GM19438 (cell line): ENCODE data around the gene DOK7.

Experiments used
- ATAC-seq: cut with Tn5 transposase; IDR thresholded peaks from one replicate; pipeline ENCODE4 v1.9.1; 2021; ENCODE audit warnings: low read depth; ENCODE audit not compliant: unreplicated experiment

The DOK7 gene

DNA sequence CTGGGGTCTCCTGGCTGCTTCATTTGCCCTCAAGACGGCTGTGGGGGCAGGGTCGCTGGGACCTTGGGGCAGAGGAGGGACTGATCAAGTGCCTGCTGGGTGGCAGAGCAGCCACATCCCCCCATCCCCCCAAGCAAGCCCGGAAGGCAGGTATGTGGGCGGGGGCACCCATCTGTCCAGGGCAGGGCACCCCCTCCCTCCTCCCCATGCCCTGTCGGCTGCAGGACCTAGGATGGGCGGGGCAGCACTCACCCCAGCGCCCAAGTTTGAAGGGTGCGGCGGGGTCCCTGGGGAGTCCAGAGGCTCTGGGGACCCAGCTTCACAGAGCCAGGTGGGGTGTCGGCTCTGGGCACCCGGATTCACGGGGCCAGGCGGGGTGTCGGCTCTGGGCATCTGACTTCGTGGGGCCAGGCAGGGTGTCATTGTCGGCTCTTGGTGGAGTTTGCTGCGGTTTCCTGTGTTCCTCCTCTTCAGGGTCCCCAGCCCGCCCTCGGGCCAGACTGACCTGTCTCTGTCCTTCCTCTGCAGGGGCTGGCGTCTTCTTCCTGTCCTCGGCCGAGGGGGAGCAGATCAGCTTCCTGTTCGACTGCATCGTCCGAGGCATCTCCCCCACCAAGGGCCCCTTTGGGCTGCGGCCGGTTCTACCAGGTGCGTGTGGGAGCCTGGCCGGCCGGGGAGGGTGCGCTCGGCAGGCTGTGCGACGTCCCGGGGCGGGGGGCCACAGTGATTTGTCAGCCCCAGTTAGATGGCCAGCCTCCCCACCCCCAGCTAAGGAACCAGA, 22.1 kb downstream of the DOK7 start:
- ATAC-seq = no peak

DNA sequence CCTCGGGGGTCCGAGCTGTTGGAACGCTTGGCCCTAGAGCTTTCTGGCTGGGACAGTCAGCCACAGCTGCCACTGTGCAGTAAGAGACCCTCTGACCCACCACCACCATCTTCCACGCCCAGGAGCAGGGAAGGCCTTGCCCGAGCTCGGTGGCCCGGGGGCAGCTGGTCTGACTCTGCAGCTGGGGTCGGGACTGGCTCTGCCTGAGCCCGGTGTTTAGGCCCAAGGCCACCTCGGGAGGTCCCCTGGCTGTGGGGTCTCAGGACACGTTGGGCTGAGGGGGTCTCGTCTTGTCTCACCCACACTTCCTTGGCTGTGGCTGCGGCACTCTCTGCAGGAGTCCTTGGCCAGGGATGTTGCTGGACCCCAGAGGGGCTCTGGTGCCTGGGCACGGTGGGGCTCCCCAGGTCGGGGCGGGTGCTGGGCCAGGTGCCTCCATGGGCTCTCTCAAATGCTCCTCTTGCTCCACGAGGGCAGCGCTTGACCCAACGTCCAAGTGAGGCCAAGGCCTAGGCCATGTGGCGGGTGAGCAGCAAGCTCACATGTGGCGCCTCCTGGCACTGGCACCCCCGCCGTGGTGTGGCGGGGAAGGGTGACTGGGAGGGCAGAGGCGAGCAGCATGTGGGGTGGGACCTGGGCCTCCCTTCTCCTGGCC, 22.9 kb downstream of the DOK7 start:
- ATAC-seq = no peak

DNA sequence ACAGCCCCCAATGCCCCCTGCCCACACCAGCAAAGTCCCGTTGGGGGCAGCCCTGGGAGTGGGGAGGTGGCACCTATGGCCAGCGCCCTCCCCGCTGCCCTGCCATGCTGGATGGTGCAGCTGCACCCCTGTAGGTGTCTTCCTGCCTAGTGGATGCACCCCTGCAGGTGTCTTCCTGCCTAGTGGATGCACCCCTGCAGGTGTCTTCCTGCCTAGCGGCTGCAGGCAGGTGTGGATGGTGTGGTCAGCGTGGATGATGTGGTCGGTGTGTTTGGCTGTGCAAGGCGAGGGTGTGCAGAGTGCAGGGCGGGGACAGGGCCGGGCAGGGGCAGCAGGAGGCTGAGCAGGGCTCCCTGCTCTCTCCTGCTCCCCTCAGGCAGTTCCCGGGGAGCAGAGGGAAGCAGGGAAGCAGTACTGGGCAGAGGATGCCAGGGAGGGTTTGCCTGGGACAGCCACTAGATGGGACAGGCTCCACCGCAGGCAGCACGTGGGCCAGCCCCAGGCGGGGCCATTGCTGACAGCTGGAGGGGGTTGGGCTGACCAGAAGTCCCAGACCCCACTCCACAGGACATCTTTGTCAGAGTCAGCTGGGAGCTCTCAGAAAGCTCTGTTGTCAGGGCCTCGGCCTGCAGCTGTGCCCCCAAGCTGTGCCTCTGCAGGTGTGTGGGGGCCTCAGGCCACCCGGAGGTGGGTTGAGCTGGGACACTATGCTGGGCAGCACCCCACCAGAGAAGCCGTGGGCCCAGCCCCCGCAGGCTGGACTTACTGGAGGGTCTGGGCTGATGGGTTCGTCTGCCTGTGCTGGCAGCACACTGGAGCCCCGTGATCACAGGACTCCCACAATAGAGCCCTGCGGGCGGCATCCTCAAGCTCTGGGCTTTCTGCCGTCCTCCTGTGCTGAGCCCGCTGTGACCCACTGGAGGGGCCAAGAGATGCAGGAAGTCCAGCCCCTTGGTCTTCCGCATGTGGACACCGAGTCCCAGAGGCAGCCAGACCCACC, 23.7 kb downstream of the DOK7 start:
- no peak for ATAC-seq

DNA sequence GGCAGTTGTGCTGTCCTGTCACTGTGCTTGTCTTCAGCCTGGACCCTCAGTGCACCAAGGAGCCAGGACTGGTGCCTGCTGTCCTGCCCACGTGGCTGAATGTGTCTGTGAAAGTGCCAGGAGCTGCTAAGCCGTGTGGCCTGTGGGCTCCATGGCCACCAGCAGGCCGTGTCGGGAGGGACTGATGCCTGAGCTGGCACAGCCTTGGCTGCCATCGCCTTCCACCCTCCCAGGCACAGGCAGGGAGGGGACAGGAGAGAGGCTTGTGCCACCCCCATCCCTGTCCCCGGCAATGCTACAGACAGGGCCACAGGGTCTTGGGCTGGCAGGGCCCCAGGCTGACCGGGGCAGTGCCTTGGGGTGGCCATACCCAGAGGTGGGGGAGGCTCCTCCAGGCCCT, 24.8 kb downstream of the DOK7 start:
- no peak for ATAC-seq

DNA sequence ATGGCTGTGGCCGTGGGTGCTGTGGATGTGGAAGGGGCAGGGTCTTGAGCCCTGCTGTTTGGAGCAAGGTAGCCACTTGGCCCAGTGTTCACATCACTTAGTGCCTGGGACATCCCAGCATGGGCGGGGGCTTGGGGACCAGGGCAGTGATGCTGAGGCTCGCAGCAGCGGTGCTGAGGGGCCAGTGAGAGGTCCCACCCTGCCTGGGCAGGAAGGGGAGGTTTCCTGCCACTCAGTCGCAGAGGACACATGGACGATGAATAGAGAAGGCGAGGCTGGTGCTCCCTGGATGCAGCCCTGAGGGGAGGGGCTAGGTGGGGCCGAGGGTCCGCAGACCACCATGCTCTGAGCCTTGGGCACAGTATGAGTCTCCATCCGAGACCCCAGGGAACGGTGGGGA, 25.7 kb downstream of the DOK7 start:
- no peak for ATAC-seq

DNA sequence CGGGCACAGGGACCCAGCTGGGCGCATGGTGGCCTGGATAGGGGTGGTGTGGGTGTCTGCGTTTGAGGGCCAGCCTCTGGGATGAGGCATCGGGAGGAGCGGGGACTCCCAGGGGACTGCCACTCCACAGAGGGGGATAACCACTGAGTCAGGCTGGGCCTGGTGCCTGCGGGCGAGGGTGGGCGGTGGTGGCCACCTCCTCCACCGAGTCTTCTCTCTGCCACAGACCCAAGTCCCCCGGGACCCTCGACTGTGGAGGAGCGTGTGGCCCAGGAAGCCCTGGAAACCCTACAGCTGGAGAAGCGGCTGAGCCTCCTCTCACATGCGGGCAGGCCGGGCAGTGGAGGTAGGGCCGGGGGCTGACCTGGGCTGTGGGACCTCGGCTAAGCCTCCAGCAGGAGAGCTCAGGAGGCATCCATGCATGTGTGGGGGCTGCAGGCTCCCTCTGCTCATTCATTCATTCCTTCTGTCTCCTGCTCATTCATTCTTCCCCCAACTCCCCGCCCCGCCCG, 26.4 kb downstream of the DOK7 start:
- no peak for ATAC-seq

DNA sequence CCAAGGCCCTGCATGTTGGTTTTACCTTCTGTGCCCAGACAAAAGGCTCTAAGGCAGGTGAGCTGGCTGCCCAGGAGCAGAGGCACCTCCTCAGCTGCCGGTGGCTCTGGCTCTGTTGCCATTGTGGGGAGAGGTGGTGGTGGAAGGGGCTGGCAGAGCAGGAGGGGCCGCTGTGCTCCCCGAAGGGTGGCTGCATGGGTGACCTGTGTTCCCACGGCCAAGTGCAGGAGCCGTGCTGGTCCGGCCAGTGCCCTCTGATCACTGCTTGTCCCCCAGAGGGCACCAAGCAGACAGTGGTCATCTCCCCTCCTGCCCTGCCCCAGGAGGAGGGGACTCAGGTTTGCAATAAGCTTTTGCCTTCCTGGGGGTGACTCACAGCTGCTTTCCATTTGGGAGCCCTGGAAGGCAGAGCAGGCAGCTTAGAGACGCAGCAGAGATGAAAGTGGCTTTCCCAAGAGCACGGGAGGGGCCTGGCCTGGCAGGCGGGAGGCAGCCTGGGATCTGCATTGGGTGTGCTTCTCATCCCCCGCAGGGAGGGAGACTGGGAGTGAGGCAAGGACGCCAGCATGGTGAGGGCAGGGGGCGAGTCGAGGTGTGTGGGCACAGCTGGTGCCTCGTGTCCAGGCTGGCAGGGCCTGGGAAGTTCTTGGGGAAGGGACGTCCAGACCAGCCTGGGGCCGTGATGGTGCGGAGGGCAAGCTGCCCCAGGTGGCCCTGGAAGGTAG, 28.7 kb downstream of the DOK7 start:
- no peak for ATAC-seq

DNA sequence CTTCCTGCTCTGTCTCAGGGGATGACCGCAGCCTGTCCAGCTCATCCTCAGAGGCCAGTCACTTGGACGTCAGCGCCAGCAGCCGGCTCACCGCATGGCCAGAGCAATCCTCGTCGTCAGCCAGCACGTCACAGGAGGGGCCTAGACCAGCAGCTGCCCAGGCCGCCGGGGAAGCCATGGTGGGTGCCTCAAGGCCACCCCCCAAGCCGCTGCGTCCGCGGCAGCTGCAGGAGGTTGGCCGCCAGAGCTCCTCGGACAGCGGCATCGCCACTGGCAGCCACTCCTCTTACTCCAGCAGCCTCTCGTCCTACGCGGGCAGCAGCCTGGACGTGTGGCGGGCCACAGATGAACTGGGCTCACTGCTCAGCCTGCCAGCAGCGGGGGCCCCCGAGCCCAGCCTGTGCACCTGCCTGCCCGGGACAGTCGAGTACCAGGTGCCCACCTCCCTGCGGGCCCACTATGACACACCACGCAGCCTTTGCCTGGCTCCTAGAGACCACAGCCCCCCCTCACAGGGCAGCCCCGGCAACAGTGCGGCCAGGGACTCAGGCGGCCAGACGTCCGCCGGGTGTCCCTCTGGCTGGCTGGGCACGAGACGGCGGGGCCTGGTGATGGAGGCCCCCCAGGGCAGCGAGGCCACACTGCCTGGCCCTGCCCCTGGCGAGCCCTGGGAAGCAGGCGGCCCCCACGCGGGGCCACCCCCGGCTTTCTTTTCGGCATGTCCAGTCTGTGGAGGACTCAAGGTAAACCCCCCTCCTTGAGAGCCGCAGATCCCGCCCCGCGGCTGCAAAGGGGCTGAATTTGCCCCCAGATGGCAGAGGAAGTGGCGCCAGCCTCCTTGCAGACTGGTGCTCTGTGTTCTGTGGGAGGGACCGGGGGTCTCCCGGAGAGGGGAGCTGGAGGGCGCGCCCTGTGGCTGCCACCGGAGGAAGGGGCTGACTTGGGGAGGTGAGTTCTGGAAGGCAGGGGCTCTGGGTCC, 29.9 kb downstream of the DOK7 start:
- ATAC-seq = no peak

DNA sequence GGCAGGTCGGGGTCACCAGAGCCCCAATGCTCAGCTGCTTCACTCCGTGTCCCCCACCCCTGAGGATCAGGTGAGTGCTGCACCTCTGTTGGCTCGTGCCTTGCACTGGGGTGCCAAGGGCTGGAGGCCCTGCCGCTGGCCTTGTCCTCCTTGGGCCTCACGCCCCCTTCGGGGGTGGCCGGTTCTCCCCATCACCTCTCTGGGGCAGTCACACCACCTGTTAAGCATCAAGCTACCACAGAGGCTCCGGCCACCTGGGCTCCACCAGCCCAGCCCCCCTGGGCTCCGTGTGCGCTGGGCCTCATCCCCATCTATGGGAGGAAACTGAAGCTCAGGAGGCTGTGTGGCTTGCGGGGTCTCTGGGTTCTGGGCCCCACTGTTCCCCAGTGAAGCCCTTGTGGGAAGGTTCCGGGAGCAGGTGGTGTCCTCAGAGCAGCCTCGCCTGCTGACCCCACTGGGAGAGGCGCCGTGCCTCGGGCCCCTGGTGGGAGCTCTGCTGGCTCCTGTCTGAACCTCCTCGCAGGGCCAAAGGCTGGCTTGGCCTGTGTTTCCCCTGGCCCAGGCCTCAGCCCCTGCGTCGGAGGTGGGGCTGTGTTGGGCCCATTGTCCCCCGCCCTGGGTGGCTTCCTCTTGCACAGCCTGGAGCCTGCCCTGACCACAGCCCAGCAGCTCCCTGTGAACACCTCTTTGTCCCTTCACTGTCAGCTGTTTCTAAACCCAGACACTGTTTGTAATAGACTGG, 30.8 kb downstream of the DOK7 start:
- no peak for ATAC-seq

DNA sequence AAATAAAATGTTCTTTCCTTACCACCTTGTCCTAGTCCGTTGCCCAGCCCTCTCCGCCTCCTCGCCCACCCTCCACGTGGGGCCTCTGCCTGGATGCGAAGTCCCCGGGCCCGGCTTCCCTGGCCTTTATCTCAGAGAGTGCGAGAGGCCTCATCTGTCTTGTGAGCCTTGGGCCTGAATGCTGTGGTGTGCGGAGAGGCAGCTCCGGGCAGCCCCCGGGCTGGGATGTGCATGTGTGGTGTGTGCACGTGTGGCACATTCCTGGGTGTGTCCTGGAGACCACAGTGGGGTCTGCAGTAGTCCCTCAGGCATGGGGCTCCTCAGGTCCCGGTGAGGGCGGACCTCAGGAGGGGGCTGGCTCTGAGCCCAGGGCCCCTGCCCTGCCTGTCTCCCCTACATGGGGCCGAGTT, 31.4 kb downstream of the DOK7 start:
- no peak for ATAC-seq

DNA sequence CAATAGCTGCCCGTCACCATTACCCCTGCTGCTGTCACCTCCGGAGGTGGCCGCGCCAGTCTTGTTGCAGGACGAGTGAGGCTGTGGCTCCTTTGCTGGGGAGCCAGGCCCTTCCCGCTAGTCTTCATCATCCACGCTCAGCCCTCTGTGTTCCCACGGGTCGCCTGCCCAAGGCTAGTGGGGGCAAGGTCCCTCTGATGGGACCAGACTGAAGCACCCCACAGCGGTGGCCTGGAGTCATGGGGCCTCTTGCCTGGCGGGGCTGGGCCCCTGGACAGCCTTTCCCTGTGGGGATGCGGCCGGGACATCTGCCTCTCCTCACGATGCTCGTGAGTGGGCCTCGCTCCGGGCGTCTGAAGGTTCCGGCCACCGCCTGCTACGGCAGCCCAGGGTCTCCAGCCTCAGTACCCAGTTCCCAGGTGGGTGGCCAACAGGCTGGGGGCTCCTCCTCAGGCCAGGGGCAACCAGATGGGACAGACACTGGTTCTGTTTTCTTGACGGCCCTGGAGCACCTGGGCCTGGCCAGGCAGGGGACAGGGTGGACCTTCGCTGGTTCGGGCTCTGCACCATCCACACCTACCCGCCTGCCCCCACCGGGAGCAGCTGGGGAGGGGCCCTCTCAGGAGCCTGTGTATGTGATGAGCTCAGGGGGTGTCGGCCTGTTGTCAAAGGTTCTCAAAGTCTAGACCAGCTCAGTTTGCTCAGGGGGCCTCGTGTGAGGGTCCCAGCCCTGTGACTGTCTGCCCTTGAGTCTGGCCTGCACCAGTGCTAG, 32.3 kb downstream of the DOK7 start:
- ATAC-seq = no peak

DNA sequence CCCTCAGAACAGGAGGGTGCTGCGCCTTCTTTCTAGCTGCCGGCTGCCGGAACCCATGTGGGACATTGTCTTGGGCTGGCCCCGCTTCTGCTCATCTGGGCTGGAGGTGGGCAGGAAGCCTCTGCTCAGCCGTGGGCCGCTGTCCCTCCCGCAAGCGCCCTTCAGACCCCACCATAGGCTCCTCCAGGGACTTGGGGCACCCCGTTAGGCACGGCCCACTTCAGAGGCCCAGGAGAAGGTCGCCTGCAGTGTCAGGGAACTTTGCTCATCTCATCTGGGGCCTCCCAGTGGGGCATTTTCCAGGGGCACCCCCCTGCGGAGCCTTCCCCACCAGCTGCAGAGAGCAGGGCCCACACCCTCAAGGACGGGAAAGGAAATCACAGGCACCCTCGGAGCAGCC, 32.9 kb downstream of the DOK7 start:
- no peak for ATAC-seq

DNA sequence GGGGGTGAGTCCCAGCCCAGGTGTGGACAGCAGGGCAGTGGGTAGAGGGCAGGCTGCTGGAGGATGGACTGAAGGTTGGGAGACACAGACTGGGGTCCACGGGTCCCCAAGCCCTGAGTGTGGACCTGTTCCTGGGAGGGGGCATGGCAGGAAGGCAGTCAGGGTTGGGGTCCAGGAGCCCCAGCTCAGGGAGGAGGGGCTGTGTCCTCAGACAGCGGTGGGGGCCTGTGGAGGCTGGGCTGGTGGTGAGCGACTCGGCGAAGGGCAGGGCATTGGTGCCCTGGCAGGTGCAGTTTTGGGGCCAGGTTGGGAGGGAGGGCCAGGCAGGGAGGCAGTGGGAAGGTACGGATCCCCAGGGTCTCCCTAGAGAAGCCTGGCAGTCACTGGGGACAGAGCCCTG, 34.0 kb downstream of the DOK7 start:
- ATAC-seq = no peak

DNA sequence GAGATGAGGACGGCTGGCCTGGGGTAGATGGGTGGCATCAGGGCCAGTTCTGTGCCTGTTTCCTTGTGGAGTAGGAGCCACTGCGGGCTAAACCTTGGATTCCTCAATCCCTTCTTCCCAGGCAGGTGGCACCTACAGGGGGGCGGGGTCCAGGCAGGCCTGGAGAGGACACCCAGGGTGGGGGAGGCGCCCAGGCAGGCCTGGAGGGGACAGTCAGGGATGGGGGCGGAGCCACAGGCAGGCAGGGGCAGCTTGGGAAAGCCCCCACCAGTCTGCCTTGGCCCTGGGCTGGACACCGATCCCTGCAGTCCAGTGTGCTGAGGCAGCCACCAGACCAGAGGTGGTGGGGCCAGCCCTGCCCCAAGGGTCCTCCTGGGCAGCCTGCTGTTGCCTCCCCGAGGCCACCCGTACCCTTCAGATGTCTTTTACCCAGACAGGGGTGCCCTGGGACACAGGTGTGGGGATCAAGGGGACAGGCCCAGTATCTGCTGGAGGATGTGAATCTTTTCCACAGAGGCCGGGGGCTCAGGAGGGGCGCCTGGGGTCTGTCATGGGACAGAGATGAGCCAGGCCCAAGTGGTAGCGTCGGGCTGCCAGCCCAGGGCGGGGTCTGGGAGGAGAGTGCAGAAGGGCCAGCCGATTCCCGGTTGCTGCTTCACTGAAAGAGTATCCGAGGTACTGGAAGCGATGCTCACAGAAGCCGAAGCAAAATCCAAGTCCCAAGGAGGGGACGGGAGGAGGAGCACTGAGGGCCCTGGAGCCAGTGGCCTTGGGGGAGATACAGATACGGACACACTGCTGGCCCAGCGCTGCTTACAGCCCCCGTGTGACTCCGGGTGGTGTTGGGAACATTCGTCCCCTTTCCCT, 34.6 kb downstream of the DOK7 start:
- ATAC-seq = no peak

DNA sequence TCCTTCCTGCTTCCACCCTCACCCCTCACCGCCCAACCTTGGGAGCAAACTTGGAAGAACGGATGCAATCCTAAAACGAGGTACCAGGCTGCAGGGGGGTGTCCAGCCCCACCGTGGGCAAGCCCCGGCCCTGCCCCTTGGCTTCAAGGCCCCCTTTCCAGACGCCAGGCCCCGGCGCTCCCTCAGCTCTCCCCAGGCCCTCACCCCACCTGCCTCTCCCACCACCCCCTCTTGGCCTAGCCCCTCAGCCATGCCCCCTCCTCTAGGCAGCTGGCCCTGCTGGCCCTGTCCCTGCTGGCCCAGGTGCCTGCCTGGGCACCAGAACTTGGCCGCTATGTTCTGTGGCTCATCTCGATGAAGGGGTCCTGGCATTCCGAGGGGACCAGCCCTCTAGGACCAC, 35.3 kb downstream of the DOK7 start:
- no peak for ATAC-seq

DNA sequence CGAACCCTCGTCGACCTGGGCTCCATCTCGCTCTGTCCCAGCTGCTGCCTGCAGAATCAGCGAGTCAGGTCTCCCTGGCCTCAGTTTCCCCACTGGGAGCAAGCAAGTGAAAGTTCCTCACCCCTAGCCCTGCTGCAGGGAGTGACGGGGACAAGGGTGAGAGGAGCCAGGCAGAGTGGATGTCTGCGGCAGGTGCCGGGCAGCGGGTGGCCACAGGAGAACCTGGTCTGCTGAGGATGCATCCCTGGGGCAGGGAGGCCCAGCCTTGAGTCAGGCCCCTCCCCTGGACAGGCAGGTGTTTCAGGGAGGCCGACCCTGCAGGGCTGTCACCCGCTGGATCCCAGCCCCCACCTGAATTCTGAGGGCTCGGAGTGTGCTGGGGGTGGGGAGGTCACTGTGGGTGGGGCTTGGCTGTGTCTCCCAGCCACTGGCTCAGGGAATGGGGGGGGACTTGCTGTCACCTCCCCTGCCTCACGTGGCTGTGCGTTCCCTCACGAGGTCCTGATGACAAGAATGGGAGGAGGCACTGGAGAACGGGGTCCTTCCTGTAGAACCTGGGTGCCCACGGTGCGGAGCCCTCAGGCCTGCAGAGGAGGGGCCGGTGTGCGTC, 35.9 kb downstream of the DOK7 start:
- ATAC-seq = no peak
